OCI-LY7 (cell line): ENCODE measurements around the gene FOXP1. TPM values are rescaled to one million over a fixed set of nuclear protein-coding genes. Genes with fewer than 3 reads are reported as not detected.
A peak's percentile ranks its signal among the peaks of the same experiment; 100 is the strongest.

Source experiments
- BruUV-seq: library from RNA; stranded (reverse); fragments of 400-500 nt; replicated peaks from 2 replicates; lab custom pipeline; 2021; lab: Mats Ljungman, UMichigan
- CTCF ChIA-PET: fragments of 300-600 bp; sonication (Branson Sonifier 250); formaldehyde crosslinking; loops from one replicate; lab custom pipeline; 2022; ENCODE audit warnings: antibody characterized with exemption; ENCODE audit not compliant: unreplicated experiment; lab: Charles Lee
- POLR2A ChIA-PET: fragments of 300-600 bp; sonication (Branson Sonifier 250); formaldehyde crosslinking; loops from one replicate; lab custom pipeline; 2022; ENCODE audit warnings: antibody characterized with exemption; lab: Charles Lee
- DNase-seq: peaks from one replicate; pipeline ENCODE4 v3.0.0-alpha.2; 2015; ENCODE audit warnings: low spot score
- H2AFZ ChIP-seq: fragments of 200-600 bp; sonication (generic), shearing (Covaris generic); 2 replicates; pipeline ENCODE4 v1.6.1; 2014; ENCODE audit warnings: mild to moderate bottlenecking, antibody characterized with exemption, low read length, moderate library complexity
- H3K27ac ChIP-seq: fragments of 200-600 bp; sonication (generic); 2 replicates; pipeline ENCODE4 v1.5.1; 2014; ENCODE audit warnings: mixed run types, low read depth, mild to moderate bottlenecking, moderate library complexity, low read length, inconsistent platforms; ENCODE audit not compliant: poor library complexity, severe bottlenecking
- H3K36me3 ChIP-seq: fragments of 200-600 bp; sonication (generic); 2 replicates; pipeline ENCODE4 v1.6.1; 2014; ENCODE audit warnings: mild to moderate bottlenecking, antibody characterized with exemption, low read length, moderate library complexity, mixed read lengths; ENCODE audit not compliant: insufficient read depth
- H3K4me1 ChIP-seq: fragments of 200-600 bp; sonication (generic); 2 replicates; pipeline ENCODE4 v1.5.1; 2014; ENCODE audit warnings: mild to moderate bottlenecking, low read length; ENCODE audit not compliant: insufficient read depth, poor library complexity, severe bottlenecking
- H3K4me2 ChIP-seq: fragments of 200-600 bp; sonication (generic); 2 replicates; pipeline ENCODE4 v1.6.1; 2014; ENCODE audit warnings: mild to moderate bottlenecking, low read length
- H3K4me3 ChIP-seq: fragments of 200-600 bp; sonication (generic); 2 replicates; pipeline ENCODE4 v1.5.1; 2014; ENCODE audit warnings: mild to moderate bottlenecking, low read depth, low read length; ENCODE audit not compliant: poor library complexity, severe bottlenecking
- H3K79me2 ChIP-seq: fragments of 200-600 bp; sonication (generic); 2 replicates; pipeline ENCODE4 v1.6.1; 2016; ENCODE audit warnings: low read depth, mild to moderate bottlenecking, low read length, moderate library complexity, mixed read lengths; ENCODE audit not compliant: insufficient read depth
- H3K9me2 ChIP-seq: fragments of 200-600 bp; sonication (generic); 2 replicates; pipeline ENCODE4 v1.6.1; 2016; ENCODE audit warnings: mild to moderate bottlenecking, low read length, mixed read lengths; ENCODE audit not compliant: insufficient read depth
- H3K9me3 ChIP-seq: fragments of 200-600 bp; sonication (generic); 2 replicates; pipeline ENCODE4 v1.6.1; 2014; ENCODE audit warnings: mild to moderate bottlenecking, mixed run types, low read length, mixed read lengths
- H4K20me1 ChIP-seq: fragments of 200-600 bp; sonication (generic); 2 replicates; pipeline ENCODE4 v1.6.1; 2014; ENCODE audit warnings: mild to moderate bottlenecking, antibody characterized with exemption, low read length, moderate library complexity, mixed read lengths; ENCODE audit not compliant: insufficient read depth
- CTCF ChIP-seq: fragments of 200-600 bp; sonication (generic); conservative IDR thresholded peaks from 2 replicates; pipeline ENCODE4 v1.5.1; 2014; ENCODE audit warnings: mild to moderate bottlenecking, antibody characterized with exemption, low read length, moderate library complexity, mixed read lengths
- EZH2phosphoT487 ChIP-seq: fragments of 200-600 bp; sonication (generic); IDR thresholded peaks from 2 replicates; pipeline ENCODE4 v1.6.1; 2018; ENCODE audit warnings: low read depth, borderline replicate concordance, mild to moderate bottlenecking, mixed run types, antibody characterized with exemption, low read length, moderate library complexity, mixed read lengths
- intact Hi-C: fragments of 100-400 bp; cut with micrococcal nuclease; formaldehyde crosslinking; loops from one replicate; pipeline ENCODE4 v1.10.0; 2022; ENCODE audit not compliant: unreplicated experiment
- total RNA-seq, 2 experiments: library from RNA; depleted of rRNA in 1 of 2; stranded (reverse); fragments of >200 nt in 1 of 2; shearing (Covaris generic) in 1 of 2; gene quantifications; 2 replicates each; pipeline ENCODE4 v1.2.3, GENCODE V29; 2014 to 2022

Gene FOXP1
- total RNA-seq, 2 experiments from 2014 or later, result 87.3 to 151 TPM

GRCh38 chr3:71127052-71127831 is 456.3 kb downstream of the FOXP1 start:
- Histone ChIP-seq H3K27ac (peak overlapping the region; percentile 96), H2AFZ (peak overlapping the region; percentile 6; the same call in 1 of the 2 replicates)
- POLR2A ChIA-PET, result interaction anchor here (0.6 to 1.4 kb wide), 5 partner anchors 9 to 160 kb away, joined by 3 to 4 read pairs (median 3); no protein-coding TSS in a partner anchor

GRCh38 chr3:71125738-71126137 is 457.8 kb downstream of the FOXP1 start:
- Histone ChIP-seq H3K9me2 (no peaks in the 10 kb centered on the region), H3K4me1 (peaks cover 40% of the 10 kb centered on the region), H3K79me2 (peaks cover 84% of the 10 kb centered on the region), H4K20me1 (0 out of 2 replicates have a peak, but pooled peaks cover 4% of the 10 kb centered on the region), H2AFZ (no peak overlapping the region), H3K4me2 (no peak overlapping the region), H3K9me3 (no peaks in the 10 kb centered on the region), H3K27ac (no peak overlapping the region), H3K36me3 (peaks cover 5% of the 10 kb centered on the region), H3K4me3 (no peak overlapping the region)
- DNase-seq, result no peak
- no TSS peak for BruUV-seq
- POLR2A ChIA-PET, result no interaction called here
- intact Hi-C loops, result no loop called here
- TF ChIP-seq CTCF, result no peak
- TF ChIP-seq EZH2phosphoT487, result no peak
- CTCF ChIA-PET, result no interaction called here

More at GRCh38 chr3:71127052-71127831, 456.3 kb downstream of the FOXP1 start:
- Histone ChIP-seq H3K9me3 (no peaks in the 10 kb centered on the region), H3K4me2 (peak overlapping the region; percentile 92), H3K4me3 (peak overlapping the region; percentile 85), H4K20me1 (0 out of 2 replicates have a peak, but pooled peaks cover 4% of the 10 kb centered on the region), H3K36me3 (peaks cover 5% of the 10 kb centered on the region), H3K9me2 (no peaks in the 10 kb centered on the region), H3K4me1 (peaks cover 55% of the 10 kb centered on the region), H3K79me2 (peaks cover 88% of the 10 kb centered on the region)
- BruUV-seq, result no TSS peak
- TF ChIP-seq CTCF (no peak), EZH2phosphoT487 (no peak)
- intact Hi-C loops, result no loop called here
- CTCF ChIA-PET, result no interaction called here
- peak; percentile 44 for DNase-seq

DNA sequence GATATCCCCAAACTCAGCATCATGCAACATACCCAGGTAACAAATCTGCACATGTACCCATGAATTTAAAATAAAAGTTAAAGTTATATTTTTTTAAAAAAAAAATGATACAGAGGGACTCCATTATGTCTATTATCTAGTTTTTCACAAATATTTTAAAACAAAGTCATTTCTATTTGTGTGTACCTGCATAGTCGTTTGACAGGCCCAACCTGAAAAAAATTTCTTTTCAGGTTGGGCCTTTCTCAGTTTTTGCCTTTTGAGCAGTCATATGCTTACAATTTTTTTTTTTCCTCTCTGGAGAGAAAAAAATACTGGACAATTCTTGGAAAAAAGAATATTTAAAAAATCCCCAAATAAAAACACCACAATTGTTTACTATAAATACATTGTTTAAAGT is 459.5 kb downstream of the FOXP1 start:
- H3K4me1 ChIP-seq, result peaks cover 42% of the 10 kb centered on the region
- POLR2A ChIA-PET, result no interaction called here

More for the DNA sequence above, 459.5 kb downstream of the FOXP1 start:
- H3K4me2 ChIP-seq, result no peak overlapping the region
- H3K79me2 ChIP-seq, result peaks cover 84% of the 10 kb centered on the region
- no peak overlapping the region for H2AFZ ChIP-seq
- no peaks in the 10 kb centered on the region for H3K9me2 ChIP-seq
- no peak overlapping the region for H3K4me3 ChIP-seq
- DNase-seq, result no peak
- H3K27ac ChIP-seq, result no peak overlapping the region
- H3K36me3 ChIP-seq, result peaks cover 11% of the 10 kb centered on the region
- no peaks in the 10 kb centered on the region for H3K9me3 ChIP-seq
- TF ChIP-seq CTCF, result no peak
- TF ChIP-seq EZH2phosphoT487, result no peak
- CTCF ChIA-PET, result no interaction called here
- 0 out of 2 replicates have a peak, but pooled peaks cover 4% of the 10 kb centered on the region for H4K20me1 ChIP-seq
- intact Hi-C loops, result no loop called here
- no TSS peak for BruUV-seq
